Upper lobe of left lung (tissue), 4 donors: ENCODE results near the gene SLC25A22.

ENCODE experiments used
- EP300 ChIP-seq, 4 donors: sonication (generic); formaldehyde crosslinking; IDR thresholded peaks; one replicate each; pipeline ENCODE4 v1.5.1; 2017; ENCODE audit warnings: antibody characterized with exemption in 4 of 4, control low read depth in 2 of 4
- TF ChIP-seq, protein P1 (sequence below), 6 experiments: fragments of 450-650 bp in 4 of 6; fragments of 200-600 bp in 2 of 6; sonication (generic) in 2 of 6; IDR thresholded peaks; one replicate each; pipeline ENCODE4 v1.5.1; 2016 to 2019; ENCODE audit warnings: antibody characterized with exemption in 6 of 6

DNA sequence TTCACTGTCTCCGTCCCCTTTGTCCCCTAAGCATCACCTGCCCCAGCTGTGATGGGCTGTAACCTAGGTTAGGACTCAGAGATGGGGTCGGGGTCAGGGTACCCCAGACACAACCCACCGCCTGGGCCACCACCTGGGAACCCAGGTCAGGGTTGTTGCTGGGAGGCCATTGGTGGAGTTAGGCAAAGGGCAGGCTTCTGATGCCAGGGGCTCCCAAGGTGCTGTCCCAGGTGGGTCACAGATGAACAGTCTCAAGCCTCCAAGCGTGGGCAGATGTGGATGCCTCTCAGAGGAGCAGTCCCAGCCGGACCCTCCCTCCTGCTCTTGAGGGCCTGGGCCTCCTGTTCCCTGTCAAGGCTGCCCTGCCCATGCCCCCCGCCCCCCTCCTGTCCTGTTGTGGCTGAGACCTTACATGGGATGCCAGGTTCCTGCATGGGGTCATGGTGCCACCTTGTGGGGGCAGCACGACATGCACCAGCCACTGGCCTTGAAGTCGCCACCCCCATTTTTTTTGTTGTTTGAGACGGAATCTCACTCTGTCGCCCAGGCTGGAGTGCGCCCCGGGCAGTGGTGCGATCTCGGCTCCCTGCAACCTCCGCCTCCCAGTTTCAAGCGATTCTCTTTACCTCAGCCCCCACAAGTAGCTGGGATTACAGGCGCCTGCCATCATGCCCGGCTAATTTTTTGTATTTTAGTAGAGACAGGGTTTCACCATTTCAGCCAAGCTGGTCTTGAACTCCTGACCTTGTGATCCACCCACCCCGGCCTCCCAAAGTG, 32.9 kb downstream of the SLC25A22 start:
- TF ChIP-seq, protein P1, sequence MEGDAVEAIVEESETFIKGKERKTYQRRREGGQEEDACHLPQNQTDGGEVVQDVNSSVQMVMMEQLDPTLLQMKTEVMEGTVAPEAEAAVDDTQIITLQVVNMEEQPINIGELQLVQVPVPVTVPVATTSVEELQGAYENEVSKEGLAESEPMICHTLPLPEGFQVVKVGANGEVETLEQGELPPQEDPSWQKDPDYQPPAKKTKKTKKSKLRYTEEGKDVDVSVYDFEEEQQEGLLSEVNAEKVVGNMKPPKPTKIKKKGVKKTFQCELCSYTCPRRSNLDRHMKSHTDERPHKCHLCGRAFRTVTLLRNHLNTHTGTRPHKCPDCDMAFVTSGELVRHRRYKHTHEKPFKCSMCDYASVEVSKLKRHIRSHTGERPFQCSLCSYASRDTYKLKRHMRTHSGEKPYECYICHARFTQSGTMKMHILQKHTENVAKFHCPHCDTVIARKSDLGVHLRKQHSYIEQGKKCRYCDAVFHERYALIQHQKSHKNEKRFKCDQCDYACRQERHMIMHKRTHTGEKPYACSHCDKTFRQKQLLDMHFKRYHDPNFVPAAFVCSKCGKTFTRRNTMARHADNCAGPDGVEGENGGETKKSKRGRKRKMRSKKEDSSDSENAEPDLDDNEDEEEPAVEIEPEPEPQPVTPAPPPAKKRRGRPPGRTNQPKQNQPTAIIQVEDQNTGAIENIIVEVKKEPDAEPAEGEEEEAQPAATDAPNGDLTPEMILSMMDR (IDR thresholded peaks at IDR 0.05), result peak; percentile 57 to 79 (median 68)
- no peak for TF ChIP-seq EP300 (IDR thresholded peaks at IDR 0.05)
